Activated CD4-positive, alpha-beta T cell treated with anti-CD3 and anti-CD28 coated beads, Interleukin-2, Interleukin-6, amounts not matched to agents 100 ng/mL and 50 ng/mL, durations not matched to agents 16 hours and 8 hours (primary cell): ENCODE data around the gene GFI1B.
"Not testable (repeated sequence)": the region's sequence is repeated elsewhere in the genome, so short reads cannot be mapped to it uniquely, and the experiment has no call there.

Experiments
- DNase-seq: peaks from one replicate; pipeline ENCODE4 v3.0.0-alpha.2; 2020

Gene GFI1B

DNA sequence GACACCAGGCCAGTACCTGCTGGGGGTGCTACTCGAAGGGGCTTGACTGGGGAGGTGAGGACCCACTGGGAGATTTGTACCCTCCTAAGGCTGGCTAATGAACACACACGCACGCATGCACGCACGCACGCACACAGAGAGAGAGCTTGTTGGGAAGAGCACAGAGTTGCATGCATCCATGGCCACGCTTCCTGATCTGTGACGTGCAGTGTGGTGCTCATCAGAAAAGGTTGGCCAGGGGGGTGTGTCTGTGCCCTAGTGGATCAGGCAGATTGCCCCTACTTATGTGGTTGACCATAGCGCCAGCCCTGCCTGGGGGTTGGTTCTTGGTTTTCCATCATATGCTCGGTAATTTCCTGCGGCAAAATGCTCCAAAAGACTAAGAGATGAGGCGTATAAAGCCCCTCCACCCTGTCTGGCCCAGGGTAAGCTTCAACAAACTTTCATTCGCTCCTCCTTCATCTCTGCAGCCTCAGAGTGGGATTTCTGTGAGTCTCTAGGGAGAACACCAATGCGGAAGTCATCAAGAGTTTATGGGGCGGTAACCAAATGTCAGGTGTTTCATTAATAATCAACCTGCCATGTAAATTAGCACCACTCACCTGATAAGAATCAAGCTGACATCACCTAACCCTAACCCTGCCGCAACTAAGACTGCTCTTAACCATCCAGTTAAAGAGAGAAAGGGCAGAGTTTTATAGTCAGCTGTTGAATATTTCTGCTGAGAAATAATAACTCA, 8.0 kb upstream of the GFI1B start:
- DNase-seq: no peak

DNA sequence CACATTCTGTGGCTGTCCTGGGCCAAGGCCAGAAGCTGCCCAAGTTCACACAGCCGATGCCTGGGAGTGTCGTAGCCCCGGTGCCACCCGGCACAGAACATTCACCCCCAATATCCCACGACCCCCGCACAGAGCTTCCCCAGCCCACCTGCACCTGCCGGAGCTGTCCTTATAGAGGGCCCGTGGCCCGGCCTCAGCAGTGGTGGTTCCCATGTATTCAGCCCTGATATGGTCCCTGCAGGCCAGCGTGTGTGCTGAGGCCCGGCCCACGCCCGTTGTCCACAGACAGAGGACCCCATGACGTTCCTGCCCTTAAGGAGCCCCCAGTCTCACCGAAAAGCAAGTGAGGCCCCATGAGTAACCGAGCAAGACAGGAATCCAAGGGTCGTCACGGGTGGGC, 5.3 kb upstream of the GFI1B start:
- no peak for DNase-seq

DNA sequence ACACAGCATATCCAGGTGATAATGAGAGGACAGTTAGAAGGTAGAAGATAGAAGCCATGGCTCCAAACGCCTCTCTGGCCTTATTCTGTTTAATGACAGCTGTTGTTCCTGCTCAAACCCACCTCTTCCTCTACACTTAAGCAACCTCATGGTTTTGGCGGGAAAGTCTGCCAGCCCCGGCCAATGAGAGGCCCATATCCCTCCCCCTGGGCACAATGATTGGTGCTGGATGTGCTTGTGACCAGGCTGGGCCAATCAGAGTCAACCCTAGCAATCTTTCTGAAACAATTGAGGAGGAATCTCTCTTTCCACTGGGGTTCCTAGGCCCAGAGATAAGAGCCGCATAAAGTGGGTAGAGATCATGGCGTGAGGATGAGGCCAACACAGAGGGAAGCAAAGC, 4.8 kb upstream of the GFI1B start:
- peak; percentile 27 for DNase-seq

DNA sequence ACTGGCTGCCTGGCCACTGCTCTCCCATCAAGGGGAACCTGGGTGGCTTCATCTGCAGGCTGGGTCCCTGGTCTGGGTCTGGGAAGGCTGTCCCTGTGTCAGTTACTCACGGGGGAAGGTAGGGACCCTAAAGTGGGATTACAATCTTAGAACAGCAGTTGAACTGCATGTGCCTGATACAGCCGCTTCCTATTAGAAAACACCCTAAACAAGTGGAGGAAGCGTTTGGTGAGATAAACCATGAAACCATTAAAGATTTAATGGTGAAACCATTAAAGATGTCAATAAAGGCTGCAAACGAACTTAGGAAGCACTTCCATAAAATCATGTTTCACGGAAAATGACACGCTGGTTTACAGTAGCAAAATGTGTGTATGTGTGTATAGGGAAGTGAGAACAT, 2.5 kb upstream of the GFI1B start:
- DNase-seq: no peak

DNA sequence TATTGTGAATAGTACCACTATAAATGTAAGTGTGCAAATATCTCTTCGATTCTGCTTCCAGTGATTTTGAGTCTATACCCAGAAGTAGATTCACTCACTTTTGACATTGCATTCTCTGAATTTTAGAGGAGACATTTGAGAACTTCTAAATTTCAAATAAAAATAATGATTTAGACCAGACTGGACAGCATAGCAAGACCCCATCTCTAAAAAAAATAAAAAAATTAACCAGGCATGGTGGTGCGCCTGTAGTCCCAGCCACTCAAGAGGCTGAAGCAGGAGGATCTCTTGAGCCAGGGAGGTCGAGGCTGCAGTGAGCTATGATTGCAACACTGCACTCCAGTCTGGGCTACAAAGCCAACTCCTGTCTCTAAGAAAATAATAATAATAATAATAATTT, 1.9 kb upstream of the GFI1B start:
- no peak for DNase-seq

DNA sequence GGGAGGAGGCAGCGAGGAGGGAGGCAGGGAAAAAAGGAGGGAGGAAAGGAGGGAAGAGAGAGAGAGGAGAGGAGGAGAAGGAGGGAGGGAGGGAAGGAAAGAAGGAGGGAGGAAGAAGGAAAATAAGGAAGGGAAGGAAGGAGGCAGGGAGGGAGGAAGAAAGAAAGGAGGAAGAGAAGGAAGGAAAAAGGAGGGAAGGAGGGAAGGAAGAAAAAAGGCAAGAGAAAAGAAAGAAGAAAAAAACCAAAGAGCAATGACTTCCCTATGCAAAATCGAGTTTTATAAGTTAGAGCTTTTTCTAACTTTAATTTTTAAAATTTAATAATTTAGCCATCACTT, 413 bp upstream of the GFI1B start:
- no peak for DNase-seq

DNA sequence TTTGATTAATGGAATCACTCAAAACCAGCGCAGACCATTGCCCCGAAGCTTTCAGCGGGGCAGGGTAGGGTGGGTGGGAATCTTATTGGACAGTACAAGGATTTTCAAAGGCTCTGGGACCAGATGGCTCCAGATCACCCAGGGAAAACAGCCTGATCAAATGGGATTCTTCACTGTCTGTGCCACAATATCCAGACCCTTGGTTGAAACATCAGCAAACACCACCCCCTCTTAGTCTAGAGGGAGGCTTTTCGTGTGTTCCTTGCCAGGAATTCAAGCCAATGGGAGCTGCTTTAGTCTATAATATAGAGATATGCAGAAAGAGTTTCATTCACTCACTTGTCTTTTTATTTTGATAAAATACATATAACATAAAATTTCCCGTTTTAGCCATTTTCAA, 1.7 kb downstream of the GFI1B start:
- DNase-seq: no peak

DNA sequence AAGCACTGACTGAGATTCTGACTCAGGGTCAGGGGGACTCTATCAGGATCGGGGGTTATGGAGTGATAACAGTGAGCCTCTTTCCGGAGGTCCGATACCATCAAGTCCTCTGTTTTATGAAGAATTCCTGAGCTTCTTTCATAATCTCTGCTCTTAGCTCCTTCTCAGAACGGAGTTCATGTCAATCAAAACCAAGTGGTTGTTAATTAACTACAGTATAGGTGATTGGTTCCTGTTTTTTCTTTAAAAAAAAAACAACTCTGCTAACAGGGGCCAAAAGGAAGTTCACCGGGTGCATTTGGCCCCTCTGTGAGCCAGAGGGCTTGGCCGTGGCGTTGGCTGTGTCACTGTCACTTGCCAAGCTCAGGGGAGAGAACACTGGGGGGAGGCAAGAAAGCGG, 4.0 kb downstream of the GFI1B start:
- no peak for DNase-seq

- no peak for DNase-seq
These were observed 5.2 kb downstream of the GFI1B start for GRCh38 chr9:132983491-132984201.

- no peak for DNase-seq
These were observed 5.9 kb downstream of the GFI1B start for GRCh38 chr9:132984202-132985070.

DNA sequence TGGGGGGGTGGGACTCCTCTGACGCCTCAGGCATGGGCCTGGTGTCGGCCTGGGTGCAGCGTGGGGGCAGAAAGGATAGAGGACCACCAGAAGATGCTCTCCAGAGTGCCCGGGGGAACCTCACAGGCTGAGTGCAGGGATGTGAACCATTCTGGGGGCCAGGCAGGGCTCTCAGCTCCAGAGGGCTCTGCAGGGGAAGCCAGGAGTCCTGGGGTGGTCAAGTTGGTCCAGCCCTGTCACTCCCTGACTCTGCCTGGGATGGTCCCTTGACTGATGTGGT, 6.5 kb downstream of the GFI1B start:
- DNase-seq: no peak

- no peak for DNase-seq
These were observed 7.0 kb downstream of the GFI1B start for GRCh38 chr9:132985489-132985888.

DNA sequence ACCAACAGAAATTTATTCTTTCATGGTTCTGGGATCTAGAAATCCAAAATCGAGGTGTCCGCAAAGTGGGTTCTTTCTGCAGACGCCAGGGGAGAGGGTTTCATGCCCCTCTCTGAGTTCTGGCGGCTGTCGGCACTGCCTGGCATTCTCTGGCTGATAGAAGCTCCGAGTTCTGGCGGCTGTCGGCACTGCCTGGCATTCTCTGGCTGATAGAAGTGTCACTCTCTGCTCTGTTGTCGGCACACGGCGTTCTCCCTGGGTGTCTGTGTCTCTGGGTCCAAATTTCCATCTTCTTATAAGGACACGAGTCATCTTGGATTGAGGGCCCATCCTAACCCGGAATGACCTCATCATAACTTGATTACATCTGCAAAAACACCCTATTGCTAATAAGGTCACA, 7.6 kb downstream of the GFI1B start:
- DNase-seq: no peak

- DNase-seq: no peak
These were observed 8.4 kb downstream of the GFI1B start for GRCh38 chr9:132986640-132987620.

- DNase-seq: no peak
These were observed 9.9 kb downstream of the GFI1B start for GRCh38 chr9:132988244-132989013.

GRCh38 chr9:132989014-132989310, 10.5 kb downstream of the GFI1B start:
- no peak for DNase-seq

DNA sequence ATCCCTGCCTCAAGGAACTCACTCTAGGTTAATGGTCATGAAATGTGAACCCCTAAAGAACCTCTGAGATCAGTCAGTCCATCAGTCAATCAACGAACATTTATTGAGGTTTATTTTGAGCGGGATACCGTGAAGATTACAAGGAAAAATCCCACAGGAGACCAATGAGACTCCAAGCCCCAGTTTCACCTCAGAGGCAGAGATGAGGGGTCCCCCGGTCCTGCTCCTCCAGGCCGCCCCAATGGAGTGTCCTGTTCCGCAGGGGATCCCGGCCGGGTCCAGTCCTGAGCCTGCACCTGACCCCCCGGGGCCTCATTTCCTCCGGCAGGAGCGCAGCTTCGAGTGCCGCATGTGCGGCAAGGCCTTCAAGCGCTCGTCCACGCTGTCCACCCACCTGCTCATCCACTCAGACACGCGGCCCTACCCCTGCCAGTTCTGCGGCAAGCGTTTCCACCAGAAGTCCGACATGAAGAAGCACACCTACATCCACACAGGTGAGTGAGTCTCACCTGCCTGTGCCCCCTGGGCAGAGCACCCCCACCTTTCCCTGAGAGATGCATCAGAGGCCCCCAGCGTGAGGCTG, 11.0 kb downstream of the GFI1B start:
- DNase-seq: no peak

- not testable (repeated sequence) for DNase-seq
These were observed 11.6 kb downstream of the GFI1B start for GRCh38 chr9:132989998-132990557.

DNA sequence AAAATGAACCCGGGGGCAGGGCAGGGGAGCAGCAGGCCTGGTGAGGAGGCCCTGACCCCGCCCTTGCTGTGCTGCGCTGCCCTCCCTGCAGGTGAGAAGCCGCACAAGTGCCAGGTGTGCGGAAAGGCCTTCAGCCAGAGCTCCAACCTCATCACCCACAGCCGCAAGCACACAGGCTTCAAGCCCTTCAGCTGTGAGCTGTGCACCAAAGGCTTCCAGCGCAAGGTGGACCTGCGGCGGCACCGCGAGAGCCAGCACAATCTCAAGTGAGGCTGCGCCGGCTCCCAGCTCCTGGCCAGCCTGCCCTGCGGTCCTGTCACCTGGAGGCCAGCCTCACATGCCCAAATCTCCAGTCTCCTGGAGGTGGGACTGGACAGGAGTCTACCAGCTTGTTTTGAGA, 12.3 kb downstream of the GFI1B start:
- no peak for DNase-seq

DNA sequence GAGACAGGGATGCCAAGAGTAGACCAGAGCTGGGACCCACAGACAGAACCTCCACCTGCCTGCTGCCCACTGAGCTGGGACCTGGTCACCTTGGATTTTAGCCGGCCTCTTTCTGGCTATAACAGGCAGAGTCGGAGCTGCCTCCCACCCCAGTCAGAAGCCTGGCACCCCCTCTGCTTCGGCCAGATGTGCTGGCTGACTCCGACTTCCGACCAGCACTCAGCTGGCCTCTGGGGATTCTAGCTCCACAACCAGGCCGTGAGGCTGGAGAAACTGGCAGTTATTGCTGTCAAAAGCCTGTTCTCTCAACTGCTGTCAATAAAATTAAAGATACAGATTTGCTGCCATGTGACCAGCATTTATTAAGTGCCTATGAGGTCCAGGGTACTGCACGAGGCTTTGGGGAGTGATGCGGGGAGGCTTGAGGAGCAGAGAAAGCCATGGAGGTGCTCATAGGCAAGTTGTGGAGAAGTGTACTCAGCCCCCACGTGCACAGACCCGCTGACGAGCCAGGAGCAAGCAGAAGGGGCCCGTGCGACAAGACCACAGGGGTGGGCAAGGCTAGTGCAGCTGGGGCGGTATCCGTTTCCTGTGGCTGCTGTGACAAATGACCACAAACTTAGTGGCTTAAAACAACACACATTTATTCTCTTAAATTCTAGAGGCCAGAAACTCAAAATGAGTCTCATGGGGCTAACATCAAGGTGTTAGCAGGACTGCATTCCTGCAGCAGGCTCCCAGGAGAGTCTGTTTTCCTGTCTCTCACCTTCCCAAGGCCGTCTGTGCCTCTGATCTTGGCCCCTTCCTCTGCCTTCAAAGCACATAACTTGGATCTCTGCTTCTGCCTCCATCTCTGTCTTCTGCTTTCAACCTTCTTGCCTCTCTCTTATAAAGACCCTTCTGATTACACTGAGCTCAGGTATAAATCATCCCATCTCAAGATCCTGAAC, 13.1 kb downstream of the GFI1B start:
- no peak for DNase-seq
